Measurements from ENCODE around the gene DOCK7.
"Not testable (repeated sequence)": the region's sequence is repeated elsewhere in the genome, so short reads cannot be mapped to it uniquely, and the experiment has no call there.

The DOCK7 gene

GRCh38 chr1:62536865-62537264 lies 151.3 kb downstream of the DOCK7 start:
- DNase-seq (ENCODE audit: low read depth, low spot score) = no peak

GRCh38 chr1:62530516-62531154 lies 157.6 kb downstream of the DOCK7 start:
- DNase-seq (ENCODE audit: low read depth, low spot score) = no peak

GRCh38 chr1:62529227-62529626 lies 159.0 kb downstream of the DOCK7 start:
- no peak for DNase-seq (ENCODE audit: low read depth, low spot score)

- no peak for DNase-seq (ENCODE audit: low read depth, low spot score)
Measured at GRCh38 chr1:62528015-62528414, 160.2 kb downstream of the DOCK7 start.

GRCh38 chr1:62527346-62527745 lies 160.8 kb downstream of the DOCK7 start:
- DNase-seq (ENCODE audit: low read depth, low spot score) = not testable (repeated sequence)

GRCh38 chr1:62523860-62524259 lies 164.3 kb downstream of the DOCK7 start:
- no peak for DNase-seq (ENCODE audit: low read depth, low spot score)

GRCh38 chr1:62516600-62516999 lies 171.6 kb downstream of the DOCK7 start:
- no peak for DNase-seq (ENCODE audit: low read depth, low spot score)

GRCh38 chr1:62514746-62515423 lies 173.3 kb downstream of the DOCK7 start:
- no peak for DNase-seq (ENCODE audit: low read depth, low spot score)

GRCh38 chr1:62513013-62513412 lies 175.2 kb downstream of the DOCK7 start:
- no peak for DNase-seq (ENCODE audit: low read depth, low spot score)

- no peak for DNase-seq (ENCODE audit: low read depth, low spot score)
Measured at GRCh38 chr1:62509028-62509427, 179.2 kb downstream of the DOCK7 start.

GRCh38 chr1:62508187-62508758 lies 179.9 kb downstream of the DOCK7 start:
- no peak for DNase-seq (ENCODE audit: low read depth, low spot score)

- no peak for DNase-seq (ENCODE audit: low read depth, low spot score)
Measured at GRCh38 chr1:62500210-62500609, 188.0 kb downstream of the DOCK7 start.

- no peak for DNase-seq (ENCODE audit: low read depth, low spot score)
Measured at GRCh38 chr1:62494137-62494536, 194.0 kb downstream of the DOCK7 start.

- DNase-seq (ENCODE audit: low read depth, low spot score) = no peak
Measured at GRCh38 chr1:62493656-62494055, 194.5 kb downstream of the DOCK7 start.

GRCh38 chr1:62492521-62492920 lies 195.7 kb downstream of the DOCK7 start:
- no peak for DNase-seq (ENCODE audit: low read depth, low spot score)

GRCh38 chr1:62487956-62488355 lies 200.2 kb downstream of the DOCK7 start:
- DNase-seq (ENCODE audit: low read depth, low spot score) = no peak

- no peak for DNase-seq (ENCODE audit: low read depth, low spot score)
Measured at GRCh38 chr1:62484824-62485468, 203.2 kb downstream of the DOCK7 start.

GRCh38 chr1:62481681-62482080 lies 206.5 kb downstream of the DOCK7 start:
- no peak for DNase-seq (ENCODE audit: low read depth, low spot score)

GRCh38 chr1:62476525-62477219 lies 211.5 kb downstream of the DOCK7 start:
- no peak for DNase-seq (ENCODE audit: low read depth, low spot score)

GRCh38 chr1:62467092-62467491 lies 221.1 kb downstream of the DOCK7 start:
- no peak for DNase-seq (ENCODE audit: low read depth, low spot score)

- DNase-seq (ENCODE audit: low read depth, low spot score) = no peak
Measured at GRCh38 chr1:62462370-62462769, 225.8 kb downstream of the DOCK7 start.

- no peak for DNase-seq (ENCODE audit: low read depth, low spot score)
Measured at GRCh38 chr1:62457955-62458354, 230.2 kb downstream of the DOCK7 start.

All from brain pericyte (primary cell).